H9 (cell line): Measurements from ENCODE around the gene TENT5D. TPM values are rescaled to one million over a fixed set of nuclear protein-coding genes. Genes with fewer than 3 reads are reported as not detected.

Experiments used
- DNase-seq: peaks from one replicate; pipeline ENCODE4 v3.0.0-alpha.2; 2017
- H2AFZ ChIP-seq: one replicate; pipeline ENCODE4 v1.6.1; 2013; ENCODE audit warnings: mild to moderate bottlenecking, low read length, control low read depth, moderate library complexity
- H2AK5ac ChIP-seq: 2 replicates; pipeline ENCODE4 v1.6.1; 2013; ENCODE audit warnings: low read length, control low read depth, mixed read lengths; ENCODE audit not compliant: insufficient read length
- H2BK120ac ChIP-seq: one replicate; pipeline ENCODE4 v1.6.1; 2013; ENCODE audit warnings: low read depth, mild to moderate bottlenecking, low read length, control low read depth, inconsistent platforms; ENCODE audit not compliant: poor library complexity, severe bottlenecking
- H2BK12ac ChIP-seq: 2 replicates; pipeline ENCODE4 v1.6.1; 2013; ENCODE audit warnings: low read length, control low read depth, mixed read lengths, low read depth; ENCODE audit not compliant: insufficient read length
- H2BK15ac ChIP-seq: 2 replicates; pipeline ENCODE4 v1.6.1; 2013; ENCODE audit warnings: low read depth, low read length, control low read depth
- H2BK20ac ChIP-seq: one replicate; pipeline ENCODE4 v1.6.1; 2013; ENCODE audit warnings: low read depth, mild to moderate bottlenecking, low read length, control low read depth, inconsistent platforms; ENCODE audit not compliant: poor library complexity, severe bottlenecking
- H2BK5ac ChIP-seq: 2 replicates; pipeline ENCODE4 v1.6.1; 2013; ENCODE audit warnings: low read length, control low read depth, mixed read lengths; ENCODE audit not compliant: insufficient read length
- H3K14ac ChIP-seq: 2 replicates; pipeline ENCODE4 v1.6.1; 2013; ENCODE audit warnings: low read length, control low read depth; ENCODE audit not compliant: insufficient read depth
- H3K18ac ChIP-seq: 2 replicates; pipeline ENCODE4 v1.6.1; 2013; ENCODE audit warnings: low read depth, mild to moderate bottlenecking, mixed read lengths, low read length, control low read depth; ENCODE audit not compliant: insufficient read length
- H3K23ac ChIP-seq: 2 replicates; pipeline ENCODE4 v1.6.1; 2013; ENCODE audit warnings: low read length, control low read depth, mixed read lengths, low read depth; ENCODE audit not compliant: insufficient read length
- H3K23me2 ChIP-seq: 2 replicates; pipeline ENCODE4 v1.6.1; 2013; ENCODE audit warnings: low read depth, mild to moderate bottlenecking, mixed read lengths, low read length, control low read depth; ENCODE audit not compliant: insufficient read length, poor library complexity, severe bottlenecking
- H3K27ac ChIP-seq: 2 replicates; pipeline ENCODE4 v1.5.1; 2013; ENCODE audit warnings: low read length, control low read depth, mixed read lengths, low read depth; ENCODE audit not compliant: insufficient read length
- H3K27me3 ChIP-seq: 2 replicates; pipeline ENCODE4 v1.6.1; 2013; ENCODE audit warnings: low read length, control low read depth, inconsistent platforms; ENCODE audit not compliant: insufficient read depth
- H3K4ac ChIP-seq: 2 replicates; pipeline ENCODE4 v1.6.1; 2013; ENCODE audit warnings: low read depth, mild to moderate bottlenecking, control low read depth, inconsistent platforms, low read length, moderate library complexity
- H3K4me1 ChIP-seq: 2 replicates; pipeline ENCODE4 v1.6.1; 2013; ENCODE audit warnings: low read length, control low read depth, inconsistent platforms; ENCODE audit not compliant: insufficient read depth
- H3K4me2 ChIP-seq: 2 replicates; pipeline ENCODE4 v1.6.1; 2013; ENCODE audit warnings: low read length, control low read depth, mixed read lengths; ENCODE audit not compliant: insufficient read length, insufficient read depth
- H3K56ac ChIP-seq: 2 replicates; pipeline ENCODE4 v1.6.1; 2013; ENCODE audit warnings: low read depth, mild to moderate bottlenecking, mixed read lengths, low read length, control low read depth; ENCODE audit not compliant: insufficient read length
- H3K79me1 ChIP-seq: 2 replicates; pipeline ENCODE4 v1.6.1; 2013; ENCODE audit warnings: low read depth, mild to moderate bottlenecking, moderate library complexity, low read length, control low read depth, inconsistent platforms; ENCODE audit not compliant: insufficient read depth, poor library complexity, severe bottlenecking
- H3K79me2 ChIP-seq: 2 replicates; pipeline ENCODE4 v1.6.1; 2013; ENCODE audit warnings: low read length, control low read depth, inconsistent platforms; ENCODE audit not compliant: insufficient read depth
- H3K9ac ChIP-seq: 2 replicates; pipeline ENCODE4 v1.6.1; 2013; ENCODE audit warnings: low read length, control low read depth, mixed read lengths; ENCODE audit not compliant: insufficient read length; ENCODE audit errors: extremely low read depth
- H3K9me3 ChIP-seq: one replicate; pipeline ENCODE4 v1.6.1; 2013; ENCODE audit warnings: low read depth, low read length, inconsistent platforms; ENCODE audit not compliant: control insufficient read depth
- H3T11ph ChIP-seq: one replicate; pipeline ENCODE4 v1.6.1; 2013; ENCODE audit warnings: mild to moderate bottlenecking, low read length, control low read depth, inconsistent platforms
- H4K20me1 ChIP-seq: one replicate; pipeline ENCODE4 v1.6.1; 2013; ENCODE audit not compliant: control insufficient read depth, insufficient read length, insufficient read depth
- H4K5ac ChIP-seq: 2 replicates; pipeline ENCODE4 v1.6.1; 2013; ENCODE audit warnings: low read depth, mild to moderate bottlenecking, mixed read lengths, low read length, control low read depth; ENCODE audit not compliant: insufficient read length
- H4K8ac ChIP-seq: replicated peaks from 2 replicates; pipeline ENCODE4 v1.6.1; 2013; ENCODE audit warnings: low read length, control low read depth, mixed read lengths, low read depth; ENCODE audit not compliant: insufficient read length
- H4K91ac ChIP-seq: 2 replicates; pipeline ENCODE4 v1.6.1; 2013; ENCODE audit warnings: low read depth, mild to moderate bottlenecking, moderate library complexity, mixed read lengths, low read length, control low read depth; ENCODE audit not compliant: insufficient read length
- H3K27ac Mint-ChIP-seq, 3 experiments: 2 replicates in 2 of 3; 3 replicates in 1 of 3; pipeline ENCODE4 v1.8.0; 2020 to 2021; ENCODE audit warnings: mixed read lengths in 3 of 3, mild to moderate bottlenecking in 1 of 3, moderate library complexity in 1 of 3
- H3K27me3 Mint-ChIP-seq: 2 replicates; pipeline ENCODE4 v1.8.0; 2021; ENCODE audit warnings: low read depth, mild to moderate bottlenecking, moderate library complexity, mixed read lengths
- H3K36me3 Mint-ChIP-seq, 3 experiments: 2 replicates in 2 of 3; 3 replicates in 1 of 3; pipeline ENCODE4 v1.8.0; 2020 to 2021; ENCODE audit warnings: low read depth in 3 of 3, mixed read lengths in 3 of 3; ENCODE audit not compliant: insufficient read depth in 1 of 3
- H3K4me1 Mint-ChIP-seq, 2 experiments: 2 replicates each; pipeline ENCODE4 v1.8.0; 2020; ENCODE audit warnings: mixed read lengths in 2 of 2
- H3K4me3 Mint-ChIP-seq, 2 experiments: 2 replicates in 1 of 2; 3 replicates in 1 of 2; pipeline ENCODE4 v1.8.0; 2020 to 2021; ENCODE audit warnings: mild to moderate bottlenecking in 2 of 2, mixed read lengths in 2 of 2, moderate library complexity in 1 of 2
- H3K9me3 Mint-ChIP-seq, 2 experiments: 2 replicates in 1 of 2; 3 replicates in 1 of 2; pipeline ENCODE4 v1.8.0; 2020; ENCODE audit warnings: mild to moderate bottlenecking in 2 of 2, mixed read lengths in 2 of 2, moderate library complexity in 1 of 2
- CTCF ChIP-seq: fragments of 200-600 bp; sonication (generic); conservative IDR thresholded peaks from 3 replicates; pipeline ENCODE4 v1.8.0; 2021; ENCODE audit warnings: antibody characterized with exemption, mild to moderate bottlenecking
- total RNA-seq: library from RNA; stranded (reverse); gene quantifications from 2 replicates; pipeline ENCODE4 v1.2.1, GENCODE V29; 2021

TENT5D gene
- total RNA-seq, 1 experiment from 2014 or later = not detected

GRCh38 chrX:80489166-80489565, 68.9 kb downstream of the TENT5D start:
- Histone ChIP-seq H2BK15ac (no peak overlapping the region), H2AFZ (no peak overlapping the region), H4K91ac (no peak overlapping the region), H2BK120ac (no peak overlapping the region), H3K4me1 (no peaks in the 10 kb centered on the region), H3K27ac (no peak overlapping the region), H3K18ac (no peak overlapping the region), H3K23ac (no peak overlapping the region), H3K9me3 (peaks cover 42% of the 10 kb centered on the region), H4K20me1 (no peaks in the 10 kb centered on the region), H3K79me1 (no peaks in the 10 kb centered on the region), H3K9ac (no peak overlapping the region), H2AK5ac (no peak overlapping the region), H3K27me3 (no peaks in the 10 kb centered on the region), H4K5ac (no peak overlapping the region), H3K14ac (no peak overlapping the region), H3K56ac (no peak overlapping the region), H3K79me2 (no peaks in the 10 kb centered on the region), H4K8ac (no peak overlapping the region), H2BK5ac (no peak overlapping the region), H3K4me2 (no peak overlapping the region), H2BK12ac (no peak overlapping the region), H3K23me2 (no peaks in the 10 kb centered on the region), H3T11ph (no peak overlapping the region), H2BK20ac (no peak overlapping the region), H3K4ac (no peak overlapping the region)
- Mint-ChIP-seq H3K27me3 (no peaks in the 10 kb centered on the region), H3K36me3 (peaks cover 2 to 23% (median 16%) of the 10 kb centered on the region in 3 experiments; a peak in 6 of 7 replicates), H3K4me3 (no peak overlapping the region), H3K27ac (no peak overlapping the region), H3K4me1 (no peaks in the 10 kb centered on the region), H3K9me3 (peaks cover 74 to 80% of the 10 kb centered on the region in 2 experiments)
- no peak for DNase-seq
- no peak for TF ChIP-seq CTCF
